ENCODE data around the gene CCDC32.

DNA sequence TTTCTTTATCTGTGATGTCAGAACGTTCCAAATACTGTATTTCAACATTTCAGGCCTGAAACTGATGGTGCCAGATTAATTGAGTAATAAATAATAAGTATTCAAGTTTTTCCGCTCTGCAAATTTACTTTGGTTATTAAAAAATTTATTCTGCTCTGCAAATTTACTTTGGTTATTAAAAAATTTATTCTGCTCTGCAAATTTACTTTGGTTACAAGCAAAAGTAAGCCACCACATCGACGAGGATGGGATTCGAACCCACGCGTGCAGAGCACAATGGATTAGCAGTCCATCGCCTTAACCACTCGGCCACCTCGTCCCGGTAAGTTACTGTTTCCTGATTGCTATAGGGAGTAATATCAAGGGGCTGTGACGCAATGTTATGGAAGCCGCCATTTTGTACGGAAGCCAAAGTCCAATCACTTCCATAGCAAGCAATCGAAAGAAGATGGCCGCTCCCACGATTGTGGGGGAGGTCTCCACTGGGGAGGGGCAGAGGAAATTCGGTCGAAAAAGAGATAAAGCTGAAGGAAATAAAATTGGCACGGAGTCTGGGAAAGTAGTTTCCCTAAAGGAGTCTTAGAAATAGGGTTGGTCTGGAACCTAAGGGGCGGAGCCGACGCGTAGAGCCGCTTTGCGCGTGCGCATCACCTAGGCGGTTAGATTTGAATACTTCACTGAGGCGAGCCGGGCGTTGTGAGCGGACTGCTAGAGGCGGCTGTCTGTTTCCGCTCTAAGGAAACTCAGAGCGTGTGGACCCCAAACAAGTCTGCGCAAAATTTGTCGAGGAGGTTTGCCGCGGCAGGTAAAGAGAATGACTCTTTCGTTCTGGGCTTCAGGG is 29.0 kb upstream of the CCDC32 start, which contains the start of gene KNL1:
- TF ChIP-seq POLR2A (IDR thresholded peaks at IDR 0.05; ENCODE audit: control extremely low read depth in 1 of 2, low read depth in 2 of 2, low read length in 2 of 2) (peak; percentile 73 to 90), MAFK (IDR thresholded peaks at IDR 0.05; ENCODE audit: low read depth, low read length) (peak; percentile 87; the same call in 1 of the 2 replicates)
- TF ChIP-seq, protein P1, sequence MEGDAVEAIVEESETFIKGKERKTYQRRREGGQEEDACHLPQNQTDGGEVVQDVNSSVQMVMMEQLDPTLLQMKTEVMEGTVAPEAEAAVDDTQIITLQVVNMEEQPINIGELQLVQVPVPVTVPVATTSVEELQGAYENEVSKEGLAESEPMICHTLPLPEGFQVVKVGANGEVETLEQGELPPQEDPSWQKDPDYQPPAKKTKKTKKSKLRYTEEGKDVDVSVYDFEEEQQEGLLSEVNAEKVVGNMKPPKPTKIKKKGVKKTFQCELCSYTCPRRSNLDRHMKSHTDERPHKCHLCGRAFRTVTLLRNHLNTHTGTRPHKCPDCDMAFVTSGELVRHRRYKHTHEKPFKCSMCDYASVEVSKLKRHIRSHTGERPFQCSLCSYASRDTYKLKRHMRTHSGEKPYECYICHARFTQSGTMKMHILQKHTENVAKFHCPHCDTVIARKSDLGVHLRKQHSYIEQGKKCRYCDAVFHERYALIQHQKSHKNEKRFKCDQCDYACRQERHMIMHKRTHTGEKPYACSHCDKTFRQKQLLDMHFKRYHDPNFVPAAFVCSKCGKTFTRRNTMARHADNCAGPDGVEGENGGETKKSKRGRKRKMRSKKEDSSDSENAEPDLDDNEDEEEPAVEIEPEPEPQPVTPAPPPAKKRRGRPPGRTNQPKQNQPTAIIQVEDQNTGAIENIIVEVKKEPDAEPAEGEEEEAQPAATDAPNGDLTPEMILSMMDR (IDR thresholded peaks at IDR 0.05; ENCODE audit: control extremely low read depth in 1 of 3, insufficient read depth in 1 of 3, low read depth in 1 of 3, low read length in 3 of 3) = no peak
